K562 (cell line): ENCODE results near the gene DIPK1A. TPM values are rescaled to one million over a fixed set of nuclear protein-coding genes. Genes with fewer than 3 reads are reported as not detected.

Experiments
- CEBPB ChIP-seq: fragments of 450-650 bp; IDR thresholded peaks from 2 replicates; pipeline ENCODE4 v1.6.1; 2016; ENCODE audit warnings: missing genetic modification characterization, missing compliant biosample characterization
- CTBP1 ChIP-seq: fragments of 450-650 bp; IDR thresholded peaks from 2 replicates; pipeline ENCODE4 v1.6.1; 2016; ENCODE audit warnings: borderline replicate concordance
- DACH1 ChIP-seq: fragments of 450-650 bp; IDR thresholded peaks from 2 replicates; pipeline ENCODE4 v1.6.1; 2018; ENCODE audit not compliant: partially characterized antibody
- FOSL1 ChIP-seq: fragments of 200-800 bp; sonication (Bioruptor generic); conservative IDR thresholded peaks from 2 replicates; pipeline ENCODE4 v1.6.1; 2016; ENCODE audit warnings: missing genetic modification characterization, missing compliant biosample characterization
- GATAD2B ChIP-seq: fragments of 450-650 bp; IDR thresholded peaks from 2 replicates; pipeline ENCODE4 v1.6.1; 2017; ENCODE audit warnings: mild to moderate bottlenecking, borderline replicate concordance
- KLF1 ChIP-seq: fragments of 450-650 bp; IDR thresholded peaks from 2 replicates; pipeline ENCODE4 v1.6.1; 2016; ENCODE audit warnings: missing genetic modification characterization, missing compliant biosample characterization
- MLX ChIP-seq, 2 experiments: fragments of 450-650 bp in 1 of 2; sonication (generic) in 1 of 2; formaldehyde crosslinking; conservative IDR thresholded peaks; 2 replicates each; pipeline versions ENCODE4 v1.4.0 to v1.8.1; 2020 to 2022; ENCODE audit warnings: mild to moderate bottlenecking in 1 of 2, missing genetic modification reagents in 1 of 2
- POLR2H ChIP-seq: IDR thresholded peaks from 2 replicates; pipeline ENCODE4 v1.6.1; 2016; ENCODE audit warnings: missing genetic modification characterization, low read depth, mild to moderate bottlenecking, control low read depth, missing compliant biosample characterization, moderate library complexity
- RBFOX2 ChIP-seq: fragments of 200-400 bp; formaldehyde crosslinking; IDR thresholded peaks from 2 replicates; pipeline ENCODE4 v1.6.1; 2017; ENCODE audit warnings: low read depth, mild to moderate bottlenecking, low read length, moderate library complexity
- ZBTB40 ChIP-seq, 2 experiments: fragments of 450-650 bp in 1 of 2; sonication (generic) in 1 of 2; formaldehyde crosslinking in 1 of 2; IDR thresholded peaks; 2 replicates each; pipeline versions ENCODE4 v1.7.1 to v1.9.0; 2016 to 2022; ENCODE audit warnings: inconsistent platforms in 1 of 2, mild to moderate bottlenecking in 1 of 2, missing genetic modification reagents in 1 of 2
- ZMIZ1 ChIP-seq, 2 experiments: fragments of 150-350 bp in 1 of 2; IDR thresholded peaks; 2 replicates each; pipeline ENCODE4 v1.6.1; 2012 to 2016; ENCODE audit warnings: low read depth in 2 of 2, low read length in 2 of 2, mild to moderate bottlenecking in 1 of 2, moderate library complexity in 1 of 2
- ZNF212 ChIP-seq: fragments of 450-650 bp; formaldehyde crosslinking; IDR thresholded peaks from 2 replicates; pipeline ENCODE4 v1.4.0; 2020; ENCODE audit warnings: mild to moderate bottlenecking
- polyA plus RNA-seq, 8 experiments: library from polyadenylated mRNA; depleted of rRNA in 4 of 8; stranded (reverse) in 5 of 8; unstranded in 3 of 8; fragments of >200 nt; fragmentation: Nextera tagmentation in 2 of 8; fragmentation: Illumina TruSeq in 1 of 8; extraction: Ambion mirVana in 2 of 8; extraction: Trizol in 1 of 8; gene quantifications; 2 replicates each; pipeline versions ENCODE4 v1.2.1 to v1.2.3, GENCODE V29; 2011 to 2014; ENCODE audit warnings: inconsistent platforms in 1 of 8, missing spikeins in 1 of 8
- total RNA-seq, 7 experiments: library from RNA; depleted of rRNA in 6 of 7; stranded (reverse); fragments of >200 nt in 6 of 7; fragmentation: Illumina TruSeq in 2 of 7; extraction: Trizol in 2 of 7; gene quantifications; 2 replicates each; pipeline versions ENCODE4 v1.2.1 to v1.2.3, GENCODE V29; 2011 to 2021; ENCODE audit warnings: low replicate concordance in 1 of 7

The DIPK1A gene
- total and polyA plus RNA-seq, 9 of the 15 experiments (the other 6 are each of a cell fraction or from before 2014, with no cell fraction given): 0.54 to 2.5 (median 1.3) TPM

DNA sequence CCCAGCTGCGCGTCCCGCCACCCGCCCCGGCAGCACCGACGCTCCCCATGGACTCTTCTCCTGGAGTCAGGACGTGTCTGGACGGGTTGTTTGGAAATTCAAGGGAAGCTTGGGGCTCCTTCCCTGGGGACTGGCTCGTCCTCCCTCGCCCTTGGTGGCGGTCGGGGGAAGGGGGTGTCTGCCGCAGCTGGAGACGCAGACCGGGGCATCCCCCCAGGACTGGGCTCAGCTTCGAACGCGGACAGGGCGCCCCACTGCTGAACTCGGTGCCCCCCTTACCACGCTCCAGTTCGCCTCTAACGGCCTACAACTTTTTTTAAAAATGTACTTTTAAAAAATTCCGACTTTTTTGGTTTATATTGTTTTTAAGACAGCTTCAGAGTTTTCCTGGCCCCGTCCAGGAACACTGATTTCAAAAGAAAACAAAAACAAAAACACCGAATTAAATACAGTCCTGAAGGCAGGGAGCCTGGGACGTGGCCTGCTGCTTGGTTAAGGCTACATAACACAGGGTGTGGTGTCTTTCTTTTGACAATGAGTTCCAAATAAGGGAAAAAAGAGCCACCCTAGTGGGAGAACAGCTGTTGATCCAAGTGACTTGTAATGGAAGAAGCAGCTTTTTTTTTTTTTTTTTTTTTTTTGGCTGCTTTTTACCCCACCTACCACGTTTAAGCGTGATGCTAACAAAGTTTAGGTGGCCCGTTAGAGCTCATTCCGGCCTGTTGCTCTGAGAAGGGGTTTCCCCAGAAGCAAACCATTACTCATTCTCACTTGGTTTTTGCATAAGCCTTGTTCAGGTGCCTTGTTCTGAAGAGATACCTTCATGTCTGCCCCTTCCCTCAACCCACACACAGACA is 862 bp upstream of the DIPK1A start (continued):
- TF ChIP-seq ZMIZ1 (IDR thresholded peaks at IDR 0.05; ENCODE audit: low read depth in 2 of 2, low read length in 2 of 2) (no peak), POLR2H (tag) (0 out of 2 replicates have a peak, but pooled peaks have one; percentile 46), GATAD2B (0 out of 2 replicates have a peak, but pooled peaks have one; percentile 0), ZNF212 (CRISPR knock-in tag) (no peak), RBFOX2 (peak; percentile 73), CEBPB (tag) (peak; percentile 57), FOSL1 (peak; percentile 12; the same call in 1 of the 2 replicates), KLF1 (tag) (0 out of 2 replicates have a peak, but pooled peaks have one; percentile 16), CTBP1 (0 out of 2 replicates have a peak, but pooled peaks have one; percentile 19), MLX (CRISPR knock-in tag; conservative IDR thresholded peaks at IDR 0.05) (no peak), ZBTB40 (IDR thresholded peaks at IDR 0.05) (peak; percentile 41; the same call in 1 of the 2 replicates), ZBTB40 (CRISPR knock-in tag; IDR thresholded peaks at IDR 0.05) (no peak), DACH1 (peak; percentile 83)
